Endodermal cell (in vitro differentiated cells): ENCODE data around the gene NPDC1. TPM values are rescaled to one million over a fixed set of nuclear protein-coding genes. Genes with fewer than 3 reads are reported as not detected.

ENCODE experiments used
- DNase-seq: peaks from one replicate; pipeline ENCODE4 v3.0.0-alpha.2; 2017
- H3K27ac ChIP-seq: 2 replicates; pipeline ENCODE4 v1.5.1; 2013; ENCODE audit warnings: mild to moderate bottlenecking, low read depth, low read length, moderate library complexity
- H3K27me3 ChIP-seq: 2 replicates; pipeline ENCODE4 v1.6.1; 2013; ENCODE audit warnings: mild to moderate bottlenecking, low read length, moderate library complexity; ENCODE audit not compliant: insufficient read depth, control insufficient read depth, poor library complexity, severe bottlenecking
- H3K36me3 ChIP-seq: 2 replicates; pipeline ENCODE4 v1.7.0; 2013; ENCODE audit warnings: mild to moderate bottlenecking, low read length, moderate library complexity; ENCODE audit not compliant: control insufficient read depth, insufficient read depth
- H3K4me1 ChIP-seq: one replicate; pipeline ENCODE4 v1.7.0; 2013; ENCODE audit warnings: low read length; ENCODE audit not compliant: control insufficient read depth, insufficient read depth
- H3K4me3 ChIP-seq: 2 replicates; pipeline ENCODE4 v1.5.1; 2013; ENCODE audit warnings: mild to moderate bottlenecking, low read length, moderate library complexity
- H3K9ac ChIP-seq: 2 replicates; pipeline ENCODE4 v1.6.1; 2013; ENCODE audit warnings: mild to moderate bottlenecking, low read length, moderate library complexity; ENCODE audit not compliant: poor library complexity, severe bottlenecking; ENCODE audit errors: extremely low read depth
- H3K9me3 ChIP-seq: 2 replicates; pipeline ENCODE4 v1.6.1; 2013; ENCODE audit warnings: mild to moderate bottlenecking, low read length, moderate library complexity; ENCODE audit not compliant: control insufficient read depth
- H3K27ac Mint-ChIP-seq: 2 replicates; pipeline ENCODE4 v1.8.0; 2020; ENCODE audit warnings: mixed read lengths
- H3K27me3 Mint-ChIP-seq: 2 replicates; pipeline ENCODE4 v1.8.0; 2021; ENCODE audit warnings: mild to moderate bottlenecking, mixed read lengths; ENCODE audit not compliant: insufficient read depth
- H3K36me3 Mint-ChIP-seq: 2 replicates; pipeline ENCODE4 v1.8.0; 2020; ENCODE audit warnings: low read depth, mixed read lengths
- H3K4me1 Mint-ChIP-seq: 2 replicates; pipeline ENCODE4 v1.8.0; 2020; ENCODE audit warnings: mixed read lengths
- H3K4me3 Mint-ChIP-seq: 2 replicates; pipeline ENCODE4 v1.8.0; 2020; ENCODE audit warnings: mild to moderate bottlenecking, moderate library complexity, mixed read lengths
- H3K9me3 Mint-ChIP-seq: 2 replicates; pipeline ENCODE4 v1.8.0; 2020; ENCODE audit warnings: mild to moderate bottlenecking, mixed read lengths
- WGBS, 2 experiments: methylation state at CpG; one replicate each; pipeline versions ENCODE4 v1.1.5 to v1.1.7; 2013; ENCODE audit warnings: missing lambda C conversion rate in 2 of 2, mixed read lengths in 1 of 2; ENCODE audit not compliant: insufficient coverage in 1 of 2, insufficient read length in 1 of 2; 5-methylcytosine and 5-hydroxymethylcytosine counted together
- total RNA-seq, 2 donors: library from RNA; stranded (reverse); fragmentation: NEBNext Ultra II Directional in 1 of 2; extraction: Animal tissue kit (Norgen Biotek cat#: 25700) in 1 of 2; gene quantifications; 2 replicates in 1 of 2; 3 replicates in 1 of 2; pipeline ENCODE4 v1.2.1, GENCODE V29; 2021
- TF ChIP-seq, protein P1 (sequence below): fragments of 200-600 bp; sonication (generic); conservative IDR thresholded peaks from 2 replicates; pipeline ENCODE4 v1.5.0; 2021; ENCODE audit warnings: antibody characterized with exemption, mild to moderate bottlenecking

The NPDC1 gene
- total RNA-seq, 2 donors from 2014 or later, result 60.8 to 73.3 TPM

- no peak for DNase-seq
- no peaks in the 10 kb centered on the region for H3K36me3 ChIP-seq
- H3K27me3 Mint-ChIP-seq, result peaks cover 9% of the 10 kb centered on the region
- no peak overlapping the region for H3K27ac Mint-ChIP-seq
- H3K9ac ChIP-seq, result no peak overlapping the region
- H3K27ac ChIP-seq, result no peak overlapping the region
- no peaks in the 10 kb centered on the region for H3K36me3 Mint-ChIP-seq
- H3K9me3 ChIP-seq, result no peaks in the 10 kb centered on the region
- H3K4me3 Mint-ChIP-seq, result no peak overlapping the region
- H3K4me3 ChIP-seq, result no peak overlapping the region
- peaks cover 19% of the 10 kb centered on the region for H3K9me3 Mint-ChIP-seq
- no peaks in the 10 kb centered on the region for H3K27me3 ChIP-seq
- H3K4me1 Mint-ChIP-seq, result no peaks in the 10 kb centered on the region
- H3K4me1 ChIP-seq, result no peaks in the 10 kb centered on the region
- WGBS, 2 experiments, result 92 to 94% methylated on average over 10 of the region's 10 CpGs
- TF ChIP-seq, protein P1, sequence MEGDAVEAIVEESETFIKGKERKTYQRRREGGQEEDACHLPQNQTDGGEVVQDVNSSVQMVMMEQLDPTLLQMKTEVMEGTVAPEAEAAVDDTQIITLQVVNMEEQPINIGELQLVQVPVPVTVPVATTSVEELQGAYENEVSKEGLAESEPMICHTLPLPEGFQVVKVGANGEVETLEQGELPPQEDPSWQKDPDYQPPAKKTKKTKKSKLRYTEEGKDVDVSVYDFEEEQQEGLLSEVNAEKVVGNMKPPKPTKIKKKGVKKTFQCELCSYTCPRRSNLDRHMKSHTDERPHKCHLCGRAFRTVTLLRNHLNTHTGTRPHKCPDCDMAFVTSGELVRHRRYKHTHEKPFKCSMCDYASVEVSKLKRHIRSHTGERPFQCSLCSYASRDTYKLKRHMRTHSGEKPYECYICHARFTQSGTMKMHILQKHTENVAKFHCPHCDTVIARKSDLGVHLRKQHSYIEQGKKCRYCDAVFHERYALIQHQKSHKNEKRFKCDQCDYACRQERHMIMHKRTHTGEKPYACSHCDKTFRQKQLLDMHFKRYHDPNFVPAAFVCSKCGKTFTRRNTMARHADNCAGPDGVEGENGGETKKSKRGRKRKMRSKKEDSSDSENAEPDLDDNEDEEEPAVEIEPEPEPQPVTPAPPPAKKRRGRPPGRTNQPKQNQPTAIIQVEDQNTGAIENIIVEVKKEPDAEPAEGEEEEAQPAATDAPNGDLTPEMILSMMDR, result no peak
Measured at GRCh38 chr9:137002646-137003041, 43.3 kb downstream of the NPDC1 start.

DNA sequence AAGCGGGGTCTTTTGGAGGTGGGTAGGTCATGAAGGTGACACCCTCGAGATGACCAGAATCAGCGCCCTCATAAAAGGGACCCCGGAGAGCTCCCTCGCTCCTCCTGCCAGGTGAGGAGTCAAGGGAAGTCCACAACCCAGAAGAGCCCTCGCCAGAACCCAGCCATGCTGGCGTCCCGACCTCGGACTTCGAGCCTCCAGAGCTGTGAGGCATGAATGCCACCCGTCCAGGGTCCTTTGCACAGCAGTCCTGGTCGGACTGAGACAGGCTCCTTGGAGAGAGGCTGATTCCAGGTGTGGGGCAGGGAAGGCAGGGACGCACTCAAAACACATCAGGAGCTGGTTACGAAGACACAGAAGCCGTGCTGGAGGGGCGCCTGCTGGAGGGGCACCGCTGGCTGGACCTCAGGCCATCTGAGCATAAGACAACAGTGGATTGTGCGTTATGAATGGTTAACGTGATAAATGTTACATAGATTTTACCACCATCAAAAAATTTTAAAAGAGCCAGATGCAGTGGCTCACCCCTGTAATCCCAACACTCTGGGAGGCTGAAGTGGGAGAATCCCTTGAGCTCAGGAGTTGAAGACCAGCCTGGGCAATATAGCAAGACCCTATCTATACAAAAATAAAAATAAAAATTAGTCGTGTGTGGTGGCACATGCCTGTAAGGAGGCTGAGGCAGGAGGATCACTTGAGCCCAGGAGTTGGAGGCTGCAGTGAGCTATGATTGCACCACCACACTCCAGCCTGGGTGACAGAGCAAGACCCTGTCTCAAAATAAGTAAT is 43.9 kb downstream of the NPDC1 start:
- Histone ChIP-seq H3K4me3 (no peak overlapping the region), H3K27me3 (no peaks in the 10 kb centered on the region), H3K9me3 (no peaks in the 10 kb centered on the region), H3K9ac (no peak overlapping the region), H3K27ac (no peak overlapping the region), H3K36me3 (no peaks in the 10 kb centered on the region), H3K4me1 (no peaks in the 10 kb centered on the region)
- Mint-ChIP-seq H3K4me3 (no peak overlapping the region), H3K4me1 (no peaks in the 10 kb centered on the region), H3K9me3 (peaks cover 19% of the 10 kb centered on the region), H3K27me3 (peaks cover 9% of the 10 kb centered on the region), H3K36me3 (no peaks in the 10 kb centered on the region), H3K27ac (no peak overlapping the region)
- WGBS, 2 experiments, result 91 to 96% methylated on average over 14 to 20 of the region's 20 CpGs
- no peak for DNase-seq
- TF ChIP-seq, protein P1, result no peak

DNA sequence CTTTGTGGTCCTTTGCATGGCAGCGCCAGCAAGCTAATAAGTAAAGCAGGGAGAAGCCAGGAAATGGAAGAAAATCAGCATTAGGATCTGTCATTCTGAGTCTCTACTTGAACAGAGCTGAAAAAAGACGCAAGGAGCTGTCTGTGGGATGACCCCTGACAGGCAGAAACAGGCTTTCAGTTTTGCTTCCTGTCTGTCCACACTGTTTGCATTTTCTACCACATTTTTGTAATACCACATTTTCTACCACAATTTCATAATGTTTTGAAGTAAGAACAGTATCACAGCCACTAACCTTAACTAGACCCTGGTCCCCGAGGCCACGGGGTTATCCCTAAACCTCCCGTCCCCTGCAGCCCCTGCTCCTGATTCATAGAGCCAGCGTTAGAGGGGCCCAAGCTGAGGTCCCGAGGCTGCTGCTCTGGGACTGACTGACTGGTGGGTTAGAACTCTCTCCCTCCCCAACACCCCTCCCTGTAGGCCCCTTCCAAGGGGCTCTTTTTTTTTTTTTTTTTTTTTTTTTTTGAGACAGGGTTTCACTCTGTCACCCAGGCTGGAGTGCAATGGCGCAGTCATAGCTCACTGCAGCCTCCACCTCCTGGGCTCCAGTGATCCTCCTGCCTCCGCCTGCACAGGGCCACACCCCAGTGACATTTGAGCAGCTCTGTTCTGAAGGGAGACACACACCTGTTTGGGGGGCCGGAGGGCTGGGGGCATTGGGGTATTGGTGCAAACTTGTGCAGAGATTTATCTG is 45.6 kb downstream of the NPDC1 start:
- TF ChIP-seq, protein P1, result no peak
- Mint-ChIP-seq H3K36me3 (no peaks in the 10 kb centered on the region), H3K4me1 (no peaks in the 10 kb centered on the region), H3K27me3 (peaks cover 9% of the 10 kb centered on the region), H3K4me3 (no peak overlapping the region), H3K27ac (no peak overlapping the region), H3K9me3 (peaks cover 11% of the 10 kb centered on the region)
- Histone ChIP-seq H3K36me3 (no peaks in the 10 kb centered on the region), H3K4me3 (no peak overlapping the region), H3K9me3 (no peaks in the 10 kb centered on the region), H3K27me3 (no peaks in the 10 kb centered on the region), H3K27ac (no peak overlapping the region), H3K4me1 (peaks cover 4% of the 10 kb centered on the region), H3K9ac (no peak overlapping the region)
- 83 to 90% methylated on average over 3 to 10 of the region's 10 CpGs for WGBS, 2 experiments
- DNase-seq, result no peak
